ENCODE results near the gene PHC3.
"Not testable (repeated sequence)": the region's sequence is repeated elsewhere in the genome, so short reads cannot be mapped to it uniquely, and the experiment has no call there.

Gene PHC3

GRCh38 chr3:170137986-170138385, 43.5 kb downstream of the PHC3 start:
- in situ Hi-C loops (cut with MboI; ENCODE audit: low pct_unique_long_range_greater_than_20kb, low sequenced_read_pairs, unreplicated experiment), result no loop called here
- DNase-seq (ENCODE audit: low spot score), result no peak
- TF ChIP-seq CTCF (IDR thresholded peaks at IDR 0.05; ENCODE audit: extremely low read depth, insufficient read depth, missing control alignments), result no peak

GRCh38 chr3:170132335-170132734, 49.2 kb downstream of the PHC3 start:
- in situ Hi-C loops (cut with MboI; ENCODE audit: low pct_unique_long_range_greater_than_20kb, low sequenced_read_pairs, unreplicated experiment), result no loop called here
- DNase-seq (ENCODE audit: low spot score), result no peak
- no peak for TF ChIP-seq CTCF (IDR thresholded peaks at IDR 0.05; ENCODE audit: extremely low read depth, insufficient read depth, missing control alignments)

- in situ Hi-C loops (cut with MboI; ENCODE audit: low pct_unique_long_range_greater_than_20kb, low sequenced_read_pairs, unreplicated experiment), result no loop called here
- TF ChIP-seq CTCF (IDR thresholded peaks at IDR 0.05; ENCODE audit: extremely low read depth, insufficient read depth, missing control alignments), result no peak
- DNase-seq (ENCODE audit: low spot score), result no peak
These were observed 51.0 kb downstream of the PHC3 start for GRCh38 chr3:170130532-170130931.

GRCh38 chr3:170128977-170129431, 52.5 kb downstream of the PHC3 start:
- no peak for TF ChIP-seq CTCF (IDR thresholded peaks at IDR 0.05; ENCODE audit: extremely low read depth, insufficient read depth, missing control alignments)
- in situ Hi-C loops (cut with MboI; ENCODE audit: low pct_unique_long_range_greater_than_20kb, low sequenced_read_pairs, unreplicated experiment), result no loop called here
- peak; percentile 24 for DNase-seq (ENCODE audit: low spot score)

GRCh38 chr3:170128259-170128976, 53.1 kb downstream of the PHC3 start:
- peak; percentile 32 for DNase-seq (ENCODE audit: low spot score)
- TF ChIP-seq CTCF (IDR thresholded peaks at IDR 0.05; ENCODE audit: extremely low read depth, insufficient read depth, missing control alignments), result no peak
- in situ Hi-C loops (cut with MboI; ENCODE audit: low pct_unique_long_range_greater_than_20kb, low sequenced_read_pairs, unreplicated experiment), result no loop called here

- no peak for TF ChIP-seq CTCF (IDR thresholded peaks at IDR 0.05; ENCODE audit: extremely low read depth, insufficient read depth, missing control alignments)
- in situ Hi-C loops (cut with MboI; ENCODE audit: low pct_unique_long_range_greater_than_20kb, low sequenced_read_pairs, unreplicated experiment), result no loop called here
- DNase-seq (ENCODE audit: low spot score), result no peak
These were observed 64.4 kb downstream of the PHC3 start for GRCh38 chr3:170117134-170117533.

GRCh38 chr3:170114165-170114564, 67.4 kb downstream of the PHC3 start:
- in situ Hi-C loops (cut with MboI; ENCODE audit: low pct_unique_long_range_greater_than_20kb, low sequenced_read_pairs, unreplicated experiment), result not testable (repeated sequence)

More at GRCh38 chr3:170114165-170114564, 67.4 kb downstream of the PHC3 start:
- DNase-seq (ENCODE audit: low spot score), result not testable (repeated sequence)
